Stomach (tissue), 4 donors: ENCODE measurements around the gene NRG3.

Experiments used
- CTCF ChIP-seq, 7 experiments: fragments of 450-650 bp in 4 of 7; fragments of 200-600 bp in 3 of 7; sonication (generic) in 3 of 7; IDR thresholded peaks; one replicate each; pipeline ENCODE4 v1.5.1; 2016 to 2019; ENCODE audit warnings: antibody characterized with exemption in 7 of 7, control low read depth in 2 of 7, mild to moderate bottlenecking in 1 of 7
- POLR2A ChIP-seq, 4 donors: fragments of 450-650 bp; IDR thresholded peaks; one replicate each; pipeline ENCODE4 v1.6.1; 2016; ENCODE audit warnings: antibody characterized with exemption in 4 of 4, control low read depth in 2 of 4, mild to moderate bottlenecking in 1 of 4, moderate library complexity in 1 of 4
- POLR2AphosphoS5 ChIP-seq, 3 donors: sonication (generic); formaldehyde crosslinking; IDR thresholded peaks; one replicate each; pipeline ENCODE4 v1.6.1; 2016; ENCODE audit warnings: antibody characterized with exemption in 3 of 3

GRCh38 chr10:81865581-81865980, 9.4 kb upstream of the NRG3 start:
- TF ChIP-seq CTCF (IDR thresholded peaks at IDR 0.05) (no peak), POLR2A (IDR thresholded peaks at IDR 0.05) (no peak), POLR2AphosphoS5 (IDR thresholded peaks at IDR 0.05) (no peak)
